ENCODE results near the gene BMPR1B. TPM values are rescaled to one million over a fixed set of nuclear protein-coding genes. Genes with fewer than 3 reads are reported as not detected.

BMPR1B gene
- total RNA-seq, 1 experiment from 2014 or later, result 0.35 TPM

GRCh38 chr4:95204267-95204844, 446.6 kb downstream of the BMPR1B start:
- Histone ChIP-seq H2BK5ac (ENCODE audit: insufficient read length, low read length) (no peak overlapping the region), H2AFZ (ENCODE audit: low read length) (no peak overlapping the region), H3K27me3 (ENCODE audit: insufficient read depth, low read length) (no peaks in the 10 kb centered on the region), H3K18ac (ENCODE audit: insufficient read length, low read depth, low read length) (no peak overlapping the region), H3K56ac (ENCODE audit: insufficient read length, low read depth, low read length) (no peak overlapping the region), H3K79me1 (ENCODE audit: insufficient read depth, low read depth, low read length, poor library complexity, severe bottlenecking) (no peaks in the 10 kb centered on the region), H2BK15ac (ENCODE audit: low read depth, low read length) (no peak overlapping the region), H3K27ac (ENCODE audit: insufficient read length, low read depth, low read length) (no peak overlapping the region), H4K20me1 (ENCODE audit: control insufficient read depth, insufficient read depth, insufficient read length) (no peaks in the 10 kb centered on the region), H4K8ac (replicated peaks; ENCODE audit: insufficient read length, low read depth, low read length) (no peak overlapping the region), H3K4me2 (ENCODE audit: insufficient read depth, insufficient read length, low read length) (no peak overlapping the region), H4K5ac (ENCODE audit: insufficient read length, low read depth, low read length) (no peak overlapping the region), H2BK120ac (ENCODE audit: low read depth, low read length, poor library complexity, severe bottlenecking) (no peak overlapping the region), H3K9ac (ENCODE audit: extremely low read depth, insufficient read length, low read length) (no peak overlapping the region), H3K9me3 (ENCODE audit: control insufficient read depth, low read depth, low read length) (no peaks in the 10 kb centered on the region), H3K23me2 (ENCODE audit: insufficient read length, low read depth, low read length, poor library complexity, severe bottlenecking) (no peaks in the 10 kb centered on the region), H3T11ph (ENCODE audit: low read length) (no peak overlapping the region), H3K23ac (ENCODE audit: insufficient read length, low read depth, low read length) (no peak overlapping the region), H3K14ac (ENCODE audit: insufficient read depth, low read length) (no peak overlapping the region), H2AK5ac (ENCODE audit: insufficient read length, low read length) (no peak overlapping the region), H3K79me2 (ENCODE audit: insufficient read depth, low read length) (no peaks in the 10 kb centered on the region), H2BK12ac (ENCODE audit: insufficient read length, low read depth, low read length) (no peak overlapping the region), H2BK20ac (ENCODE audit: low read depth, low read length, poor library complexity, severe bottlenecking) (no peak overlapping the region), H3K4ac (ENCODE audit: low read depth, low read length) (no peak overlapping the region), H4K91ac (ENCODE audit: insufficient read length, low read depth, low read length) (no peak overlapping the region), H3K4me1 (ENCODE audit: insufficient read depth, low read length) (no peaks in the 10 kb centered on the region)
- no CpG with 5 or more reads among the region's 8 CpGs for WGBS (ENCODE audit: extremely low coverage, insufficient read length, low lambda C conversion rate)
- Mint-ChIP-seq H3K9me3 (no peaks in the 10 kb centered on the region), H3K4me1 (peaks cover 2 to 5% of the 10 kb centered on the region in 2 experiments), H3K36me3 (ENCODE audit: insufficient read depth in 1 of 3, low read depth in 3 of 3) (no peaks in the 10 kb centered on the region), H3K27ac (no peak overlapping the region), H3K27me3 (ENCODE audit: low read depth) (no peaks in the 10 kb centered on the region), H3K4me3 (no peak overlapping the region)
- TF ChIP-seq CTCF (conservative IDR thresholded peaks at IDR 0.05), result no peak
- DNase-seq, result no peak

All from H9 (cell line).